ENCODE results near the gene SQSTM1. TPM values are rescaled to one million over a fixed set of nuclear protein-coding genes. Genes with fewer than 3 reads are reported as not detected.

The SQSTM1 gene
- total and polyA plus RNA-seq, 9 of the 15 experiments (the other 6 are each of a cell fraction or from before 2014, with no cell fraction given) = 5.6 to 148 (median 64.0) TPM

DNA sequence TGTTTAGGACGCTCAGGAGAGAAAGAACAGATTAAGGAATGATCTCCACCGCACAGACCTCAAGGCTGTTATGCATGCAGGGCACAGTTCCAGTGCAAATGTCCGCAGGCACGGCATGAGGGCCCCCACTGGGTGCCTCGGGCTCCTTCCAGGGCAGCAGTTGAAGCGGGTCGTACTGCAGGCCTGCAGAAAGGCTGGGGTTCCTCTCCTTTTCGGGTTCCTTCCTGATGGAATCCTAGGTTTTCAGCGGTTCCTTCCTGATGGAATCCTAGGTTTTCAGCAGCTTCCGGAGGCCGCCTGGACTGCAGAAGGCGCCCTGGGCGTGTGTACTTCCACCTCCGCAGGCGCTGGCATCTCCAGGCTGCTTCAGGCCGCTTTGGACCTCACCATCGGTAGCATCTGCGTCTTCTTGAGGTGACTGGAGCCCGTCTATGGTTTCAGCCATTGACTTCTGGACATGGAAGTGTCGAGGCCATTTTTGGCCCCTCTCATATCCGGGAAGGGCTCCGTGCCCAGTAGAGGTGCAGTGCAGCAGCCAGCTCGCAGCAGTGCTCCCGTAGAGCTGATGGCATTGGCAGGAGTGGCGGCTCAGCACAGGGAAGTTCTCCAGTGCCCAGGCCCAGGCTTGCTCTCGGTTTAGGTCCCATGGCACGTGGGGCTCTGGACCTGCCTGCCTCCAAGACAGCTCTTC lies 8.4 kb upstream of the SQSTM1 start (continued):
- TF ChIP-seq, protein P1, sequence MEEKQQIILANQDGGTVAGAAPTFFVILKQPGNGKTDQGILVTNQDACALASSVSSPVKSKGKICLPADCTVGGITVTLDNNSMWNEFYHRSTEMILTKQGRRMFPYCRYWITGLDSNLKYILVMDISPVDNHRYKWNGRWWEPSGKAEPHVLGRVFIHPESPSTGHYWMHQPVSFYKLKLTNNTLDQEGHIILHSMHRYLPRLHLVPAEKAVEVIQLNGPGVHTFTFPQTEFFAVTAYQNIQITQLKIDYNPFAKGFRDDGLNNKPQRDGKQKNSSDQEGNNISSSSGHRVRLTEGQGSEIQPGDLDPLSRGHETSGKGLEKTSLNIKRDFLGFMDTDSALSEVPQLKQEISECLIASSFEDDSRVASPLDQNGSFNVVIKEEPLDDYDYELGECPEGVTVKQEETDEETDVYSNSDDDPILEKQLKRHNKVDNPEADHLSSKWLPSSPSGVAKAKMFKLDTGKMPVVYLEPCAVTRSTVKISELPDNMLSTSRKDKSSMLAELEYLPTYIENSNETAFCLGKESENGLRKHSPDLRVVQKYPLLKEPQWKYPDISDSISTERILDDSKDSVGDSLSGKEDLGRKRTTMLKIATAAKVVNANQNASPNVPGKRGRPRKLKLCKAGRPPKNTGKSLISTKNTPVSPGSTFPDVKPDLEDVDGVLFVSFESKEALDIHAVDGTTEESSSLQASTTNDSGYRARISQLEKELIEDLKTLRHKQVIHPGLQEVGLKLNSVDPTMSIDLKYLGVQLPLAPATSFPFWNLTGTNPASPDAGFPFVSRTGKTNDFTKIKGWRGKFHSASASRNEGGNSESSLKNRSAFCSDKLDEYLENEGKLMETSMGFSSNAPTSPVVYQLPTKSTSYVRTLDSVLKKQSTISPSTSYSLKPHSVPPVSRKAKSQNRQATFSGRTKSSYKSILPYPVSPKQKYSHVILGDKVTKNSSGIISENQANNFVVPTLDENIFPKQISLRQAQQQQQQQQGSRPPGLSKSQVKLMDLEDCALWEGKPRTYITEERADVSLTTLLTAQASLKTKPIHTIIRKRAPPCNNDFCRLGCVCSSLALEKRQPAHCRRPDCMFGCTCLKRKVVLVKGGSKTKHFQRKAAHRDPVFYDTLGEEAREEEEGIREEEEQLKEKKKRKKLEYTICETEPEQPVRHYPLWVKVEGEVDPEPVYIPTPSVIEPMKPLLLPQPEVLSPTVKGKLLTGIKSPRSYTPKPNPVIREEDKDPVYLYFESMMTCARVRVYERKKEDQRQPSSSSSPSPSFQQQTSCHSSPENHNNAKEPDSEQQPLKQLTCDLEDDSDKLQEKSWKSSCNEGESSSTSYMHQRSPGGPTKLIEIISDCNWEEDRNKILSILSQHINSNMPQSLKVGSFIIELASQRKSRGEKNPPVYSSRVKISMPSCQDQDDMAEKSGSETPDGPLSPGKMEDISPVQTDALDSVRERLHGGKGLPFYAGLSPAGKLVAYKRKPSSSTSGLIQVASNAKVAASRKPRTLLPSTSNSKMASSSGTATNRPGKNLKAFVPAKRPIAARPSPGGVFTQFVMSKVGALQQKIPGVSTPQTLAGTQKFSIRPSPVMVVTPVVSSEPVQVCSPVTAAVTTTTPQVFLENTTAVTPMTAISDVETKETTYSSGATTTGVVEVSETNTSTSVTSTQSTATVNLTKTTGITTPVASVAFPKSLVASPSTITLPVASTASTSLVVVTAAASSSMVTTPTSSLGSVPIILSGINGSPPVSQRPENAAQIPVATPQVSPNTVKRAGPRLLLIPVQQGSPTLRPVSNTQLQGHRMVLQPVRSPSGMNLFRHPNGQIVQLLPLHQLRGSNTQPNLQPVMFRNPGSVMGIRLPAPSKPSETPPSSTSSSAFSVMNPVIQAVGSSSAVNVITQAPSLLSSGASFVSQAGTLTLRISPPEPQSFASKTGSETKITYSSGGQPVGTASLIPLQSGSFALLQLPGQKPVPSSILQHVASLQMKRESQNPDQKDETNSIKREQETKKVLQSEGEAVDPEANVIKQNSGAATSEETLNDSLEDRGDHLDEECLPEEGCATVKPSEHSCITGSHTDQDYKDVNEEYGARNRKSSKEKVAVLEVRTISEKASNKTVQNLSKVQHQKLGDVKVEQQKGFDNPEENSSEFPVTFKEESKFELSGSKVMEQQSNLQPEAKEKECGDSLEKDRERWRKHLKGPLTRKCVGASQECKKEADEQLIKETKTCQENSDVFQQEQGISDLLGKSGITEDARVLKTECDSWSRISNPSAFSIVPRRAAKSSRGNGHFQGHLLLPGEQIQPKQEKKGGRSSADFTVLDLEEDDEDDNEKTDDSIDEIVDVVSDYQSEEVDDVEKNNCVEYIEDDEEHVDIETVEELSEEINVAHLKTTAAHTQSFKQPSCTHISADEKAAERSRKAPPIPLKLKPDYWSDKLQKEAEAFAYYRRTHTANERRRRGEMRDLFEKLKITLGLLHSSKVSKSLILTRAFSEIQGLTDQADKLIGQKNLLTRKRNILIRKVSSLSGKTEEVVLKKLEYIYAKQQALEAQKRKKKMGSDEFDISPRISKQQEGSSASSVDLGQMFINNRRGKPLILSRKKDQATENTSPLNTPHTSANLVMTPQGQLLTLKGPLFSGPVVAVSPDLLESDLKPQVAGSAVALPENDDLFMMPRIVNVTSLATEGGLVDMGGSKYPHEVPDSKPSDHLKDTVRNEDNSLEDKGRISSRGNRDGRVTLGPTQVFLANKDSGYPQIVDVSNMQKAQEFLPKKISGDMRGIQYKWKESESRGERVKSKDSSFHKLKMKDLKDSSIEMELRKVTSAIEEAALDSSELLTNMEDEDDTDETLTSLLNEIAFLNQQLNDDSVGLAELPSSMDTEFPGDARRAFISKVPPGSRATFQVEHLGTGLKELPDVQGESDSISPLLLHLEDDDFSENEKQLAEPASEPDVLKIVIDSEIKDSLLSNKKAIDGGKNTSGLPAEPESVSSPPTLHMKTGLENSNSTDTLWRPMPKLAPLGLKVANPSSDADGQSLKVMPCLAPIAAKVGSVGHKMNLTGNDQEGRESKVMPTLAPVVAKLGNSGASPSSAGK (IDR thresholded peaks at IDR 0.05) = peak; percentile 20; the same call in 1 of the 2 replicates
- peak; percentile 46; the same call in 1 of the 2 replicates for TF ChIP-seq ETV5 (CRISPR knock-in tag; IDR thresholded peaks at IDR 0.05; ENCODE audit: low read depth)
- no peak for TF ChIP-seq NR2C2 (CRISPR knock-in tag; IDR thresholded peaks at IDR 0.05)
- 0 out of 2 replicates have a peak, but pooled peaks have one; percentile 25 for TF ChIP-seq NR2C2 (tag; IDR thresholded peaks at IDR 0.05)

All from K562 (cell line).